GM21367 (cell line): ENCODE results near the gene CNTNAP2.

ENCODE experiments used
- ATAC-seq: cut with Tn5 transposase; IDR thresholded peaks from one replicate; pipeline ENCODE4 v1.9.1; 2021; ENCODE audit not compliant: unreplicated experiment

The CNTNAP2 gene

DNA sequence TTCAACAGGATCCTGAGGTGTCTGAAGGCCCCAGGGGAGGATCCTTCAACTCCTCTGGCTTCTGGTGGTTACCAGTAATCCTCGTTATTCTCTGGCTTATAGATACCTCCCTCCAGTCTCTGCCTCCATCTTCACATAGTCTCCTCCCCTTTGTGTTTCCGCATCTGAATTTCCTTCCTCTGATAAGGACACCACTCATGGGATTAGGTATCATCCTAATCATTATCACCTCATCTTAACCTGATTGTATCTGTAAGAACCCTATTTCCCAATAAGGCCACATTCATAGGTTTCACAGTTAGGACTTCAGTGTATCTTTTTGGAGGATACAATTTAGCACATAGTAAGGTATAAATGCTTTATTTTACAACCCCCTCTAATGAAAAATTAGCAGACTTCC lies 1189.2 kb downstream of the CNTNAP2 start:
- no peak for ATAC-seq

- no peak for ATAC-seq
These were observed 1191.9 kb downstream of the CNTNAP2 start for GRCh38 chr7:147308539-147308938.

DNA sequence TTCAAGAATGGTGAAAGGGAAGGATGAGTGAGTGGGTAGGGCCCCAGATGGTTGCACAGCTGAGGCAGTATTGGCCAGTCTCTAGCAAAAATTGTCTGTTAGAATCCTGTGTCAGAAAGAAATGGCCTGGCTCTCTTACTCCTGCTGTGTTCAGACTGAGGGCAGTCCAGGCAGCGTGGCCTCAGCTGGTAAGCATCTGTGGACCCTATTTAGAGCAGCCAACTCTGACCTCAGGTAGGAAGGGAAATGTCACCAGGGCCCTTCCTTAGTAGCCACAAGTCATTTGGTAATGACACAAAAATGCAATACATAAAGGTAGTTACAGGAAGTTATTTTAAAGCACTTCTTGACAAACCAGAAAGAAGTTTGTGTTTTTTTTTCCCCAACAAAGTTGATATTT lies 1194.7 kb downstream of the CNTNAP2 start:
- ATAC-seq, result no peak

GRCh38 chr7:147321504-147321903 lies 1204.9 kb downstream of the CNTNAP2 start:
- ATAC-seq, result no peak

GRCh38 chr7:147332988-147333387 lies 1216.4 kb downstream of the CNTNAP2 start:
- no peak for ATAC-seq

DNA sequence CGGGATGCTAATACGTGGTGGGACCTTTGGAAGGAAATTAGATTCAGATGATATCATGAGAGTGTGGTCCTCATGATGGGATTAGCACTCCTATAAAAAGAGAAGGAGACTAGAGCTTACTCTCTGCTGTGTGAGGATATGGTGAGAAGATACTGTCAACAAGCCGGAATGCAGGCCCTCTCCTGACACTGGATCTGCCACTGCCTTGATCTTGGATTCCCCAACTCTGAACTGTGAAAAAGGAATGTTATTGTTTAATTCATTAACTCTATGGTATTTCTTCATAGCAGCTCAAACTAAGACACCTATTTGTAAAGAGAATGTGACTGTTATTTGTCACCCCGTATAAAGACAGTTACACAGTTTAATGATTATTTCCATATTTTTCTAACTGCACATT lies 1246.5 kb downstream of the CNTNAP2 start:
- ATAC-seq, result no peak

GRCh38 chr7:147376192-147376591 lies 1259.6 kb downstream of the CNTNAP2 start:
- ATAC-seq, result no peak

DNA sequence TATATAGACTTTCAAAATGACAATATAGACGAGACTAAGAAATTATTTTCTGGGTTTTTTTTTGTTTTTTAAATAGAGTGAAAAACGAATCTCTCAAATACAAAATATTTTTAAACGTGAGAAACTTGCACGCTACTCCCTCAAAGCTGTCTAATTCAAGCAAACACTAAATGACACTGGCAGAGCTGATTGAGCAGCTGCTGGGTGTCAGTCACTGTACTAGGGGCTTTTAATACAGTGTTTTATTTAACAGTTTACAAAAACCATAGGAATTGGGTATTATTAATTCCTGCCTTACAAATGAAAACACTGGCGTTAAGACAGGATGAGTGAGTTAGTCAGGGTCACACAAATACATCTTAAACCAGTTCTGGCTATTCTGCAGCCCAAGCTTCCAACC lies 1264.3 kb downstream of the CNTNAP2 start:
- ATAC-seq, result no peak

- no peak for ATAC-seq
These were observed 1277.7 kb downstream of the CNTNAP2 start for GRCh38 chr7:147394329-147394728.

GRCh38 chr7:147400221-147400689 lies 1283.7 kb downstream of the CNTNAP2 start:
- no peak for ATAC-seq

DNA sequence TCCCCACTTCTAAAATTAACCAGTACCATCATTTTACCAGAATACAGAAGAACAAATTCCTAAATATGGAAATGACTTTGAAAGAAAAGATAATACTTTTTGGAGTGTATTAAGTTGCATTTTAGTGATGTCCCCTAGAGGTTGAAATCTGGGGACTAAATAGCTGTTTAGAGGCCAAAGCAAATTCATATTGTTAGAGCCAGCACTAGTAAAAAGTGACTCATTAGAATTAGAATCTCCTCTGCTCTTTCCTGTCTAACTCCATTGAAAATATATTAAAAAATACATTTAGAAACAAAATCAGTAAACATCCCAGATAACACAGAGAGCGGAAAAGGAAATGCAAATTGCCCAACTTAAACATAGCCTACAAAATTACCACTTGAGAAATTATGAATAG lies 1284.3 kb downstream of the CNTNAP2 start:
- no peak for ATAC-seq

DNA sequence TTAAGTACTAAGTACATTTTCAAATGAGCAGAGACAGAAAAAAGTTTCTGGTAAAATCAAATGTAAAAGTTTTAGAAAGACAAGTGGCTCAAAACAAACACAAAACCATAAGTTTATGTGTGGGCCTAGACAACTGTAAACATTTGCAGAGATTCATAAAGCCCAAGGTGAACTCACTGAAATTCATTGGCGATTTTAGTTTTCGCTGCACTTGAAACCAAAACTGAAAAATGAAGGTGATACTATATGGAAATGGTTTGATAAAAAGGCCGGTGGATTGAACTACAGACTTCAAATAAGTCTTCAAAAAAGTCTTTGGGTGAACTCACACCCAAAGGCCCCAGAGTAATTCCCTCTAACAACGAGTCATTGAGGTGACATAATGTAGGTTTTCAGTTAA lies 1289.0 kb downstream of the CNTNAP2 start:
- ATAC-seq, result no peak

DNA sequence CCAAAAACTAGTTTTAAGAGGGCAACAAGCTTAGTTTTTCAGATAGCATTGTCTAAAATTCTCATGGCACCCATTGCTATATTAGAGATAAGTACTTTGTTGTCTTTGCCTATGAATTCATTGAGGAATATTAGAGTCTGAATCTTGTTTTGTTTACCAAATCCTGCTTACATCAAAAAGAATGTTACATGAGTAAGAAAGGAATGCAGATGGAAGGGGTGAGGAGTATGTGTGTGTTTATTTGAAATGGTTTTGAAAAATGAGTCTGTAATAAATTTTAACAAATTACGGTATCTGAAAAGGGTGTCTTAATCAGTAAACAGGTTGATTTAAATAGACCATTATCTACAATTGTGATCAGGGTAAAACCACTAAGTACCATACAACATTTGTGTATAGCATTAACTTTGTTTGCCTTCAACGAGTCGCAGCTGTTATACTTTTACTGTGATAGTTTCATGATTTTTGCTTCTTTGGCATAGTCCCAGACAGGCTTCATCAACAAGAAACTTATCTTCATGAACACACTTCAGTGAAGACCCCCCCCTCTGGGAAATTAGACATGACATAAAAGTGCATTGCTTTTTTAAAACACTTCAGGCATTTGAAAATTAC lies 1290.0 kb downstream of the CNTNAP2 start:
- ATAC-seq, result no peak

GRCh38 chr7:147411096-147411495 lies 1294.5 kb downstream of the CNTNAP2 start:
- ATAC-seq, result no peak

DNA sequence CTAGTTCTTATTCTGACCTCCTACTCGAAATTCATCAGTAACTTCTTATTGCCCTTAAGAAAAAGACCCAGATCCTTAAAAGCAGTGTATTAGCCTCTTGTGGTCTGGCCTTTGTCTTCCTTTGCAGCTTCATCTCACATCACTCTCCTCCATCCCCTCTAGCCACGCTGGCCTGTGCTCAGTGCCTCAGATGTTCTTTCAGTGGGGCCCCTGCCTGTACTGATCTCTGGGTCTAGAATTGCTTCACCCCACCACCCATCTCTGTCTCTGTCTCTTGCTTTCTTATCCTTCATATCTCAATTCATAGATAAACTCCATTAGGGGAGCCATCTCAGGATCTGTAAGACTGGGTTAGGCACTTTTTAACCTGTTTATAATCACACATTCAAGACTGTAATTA lies 1295.5 kb downstream of the CNTNAP2 start:
- no peak for ATAC-seq

DNA sequence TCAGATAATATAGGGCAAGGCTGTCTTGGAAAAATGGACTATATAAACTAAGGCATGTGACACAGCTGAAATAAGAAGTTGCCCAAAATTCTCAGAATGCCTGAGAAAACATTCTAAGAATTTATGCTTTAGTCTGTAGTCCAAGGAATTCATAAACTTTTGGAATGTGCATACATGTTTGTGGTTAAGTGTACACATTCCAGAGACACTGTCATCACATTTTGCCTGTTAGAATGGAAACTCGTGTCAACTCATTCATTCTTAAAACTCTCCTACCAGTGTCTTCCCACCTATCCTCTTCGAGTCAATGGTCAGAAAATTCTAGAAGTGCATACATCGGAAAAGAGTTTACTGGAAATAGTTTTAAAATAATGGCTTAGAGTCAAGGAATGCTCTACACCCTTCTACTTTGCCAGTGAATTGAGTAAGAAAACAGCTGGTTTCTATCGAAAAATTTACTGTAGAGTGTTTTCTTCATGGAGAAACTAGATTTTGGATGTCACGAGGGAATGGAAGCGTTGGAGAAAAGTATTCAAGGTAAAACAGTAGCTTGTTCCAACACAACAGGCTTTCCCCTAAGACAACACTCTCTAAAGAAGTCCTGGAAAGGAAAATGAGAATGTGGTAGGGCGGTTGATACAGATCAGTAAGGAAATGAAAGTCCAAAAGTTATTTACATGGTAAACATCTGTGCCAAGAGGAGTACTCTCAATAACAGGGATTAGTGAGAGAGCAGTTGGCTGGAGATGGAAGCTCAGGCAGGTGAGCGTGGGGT lies 1296.4 kb downstream of the CNTNAP2 start:
- ATAC-seq, result no peak

GRCh38 chr7:147413557-147413870 lies 1296.9 kb downstream of the CNTNAP2 start:
- ATAC-seq, result no peak

- ATAC-seq, result no peak
These were observed 1299.4 kb downstream of the CNTNAP2 start for GRCh38 chr7:147415991-147416390.

DNA sequence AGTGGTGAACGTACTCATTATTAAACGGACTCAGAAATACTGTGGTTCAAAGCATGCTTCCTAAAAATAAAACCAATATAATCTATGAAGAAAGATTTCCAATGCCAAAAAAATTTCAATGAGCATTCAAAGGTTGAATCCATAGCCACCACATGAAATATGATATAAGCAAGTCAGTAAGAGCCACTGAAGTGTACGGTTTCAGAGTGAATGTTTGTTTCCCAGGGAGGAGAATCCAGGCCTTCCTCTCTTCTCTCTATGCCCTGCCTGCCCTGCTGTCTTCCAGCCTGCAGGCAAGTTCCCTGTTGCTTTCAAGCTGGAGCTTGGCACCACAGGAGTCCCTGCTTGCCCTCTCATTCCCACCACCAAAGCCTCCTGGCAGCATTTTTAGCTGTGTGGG lies 1302.4 kb downstream of the CNTNAP2 start:
- ATAC-seq, result no peak

DNA sequence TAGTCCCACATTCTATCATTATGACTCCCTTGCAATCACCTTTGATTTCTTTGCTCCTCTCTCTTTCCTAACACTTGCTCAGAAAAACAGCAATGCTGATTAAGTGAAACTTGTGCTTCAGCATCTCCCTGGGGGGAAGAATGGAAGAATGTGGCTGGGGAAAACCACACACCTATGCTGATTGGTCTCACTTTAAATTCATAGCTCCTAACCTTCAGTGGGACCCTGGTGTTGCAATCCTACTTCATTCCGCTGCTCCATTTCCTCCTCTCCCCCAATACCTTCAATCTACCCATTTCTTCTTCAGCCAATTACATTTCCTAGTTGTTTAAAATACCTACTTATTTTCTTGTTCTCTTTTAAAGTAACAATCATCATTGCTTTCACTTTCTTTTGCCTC lies 1307.3 kb downstream of the CNTNAP2 start:
- ATAC-seq, result no peak

- no peak for ATAC-seq
These were observed 1311.5 kb downstream of the CNTNAP2 start for GRCh38 chr7:147428075-147428474.

- ATAC-seq, result no peak
These were observed 1313.4 kb downstream of the CNTNAP2 start for GRCh38 chr7:147429961-147430360.

GRCh38 chr7:147432079-147432478 lies 1315.5 kb downstream of the CNTNAP2 start:
- no peak for ATAC-seq
